SU-DHL-6 (cell line): ENCODE data around the gene FOXP3.

ENCODE experiments used
- H2AFZ ChIP-seq: fragments of 200-600 bp; sonication (generic); 2 replicates; pipeline ENCODE4 v1.6.1; 2014; ENCODE audit warnings: low read depth, mild to moderate bottlenecking, moderate library complexity, mixed read lengths, antibody characterized with exemption, low read length; ENCODE audit not compliant: severe bottlenecking
- H3F3A ChIP-seq: fragments of 200-600 bp; shearing (Covaris generic); 2 replicates; pipeline ENCODE4 v1.6.0; 2016; ENCODE audit warnings: antibody characterized with exemption, mild to moderate bottlenecking; ENCODE audit not compliant: insufficient read depth
- H3K27ac ChIP-seq: fragments of 200-600 bp; sonication (generic); 2 replicates; pipeline ENCODE4 v1.5.1; 2016; ENCODE audit warnings: low read depth, mild to moderate bottlenecking, low read length, moderate library complexity, mixed read lengths
- H3K27me3 ChIP-seq: fragments of 200-600 bp; sonication (generic), shearing (Covaris generic); 2 replicates; pipeline ENCODE4 v1.6.0; 2014; ENCODE audit warnings: mild to moderate bottlenecking, low read length
- H3K36me3 ChIP-seq: fragments of 200-600 bp; sonication (generic); 2 replicates; pipeline ENCODE4 v1.6.1; 2014; ENCODE audit warnings: mild to moderate bottlenecking, low read length, mixed read lengths
- H3K4me2 ChIP-seq: fragments of 300-600, 200-600 bp; shearing (Covaris generic), sonication (generic); 2 replicates; pipeline ENCODE4 v1.6.0; 2014; ENCODE audit warnings: low read length, low read depth, mild to moderate bottlenecking; ENCODE audit not compliant: poor library complexity, severe bottlenecking
- H3K4me3 ChIP-seq: fragments of 200-600 bp; sonication (generic); 2 replicates; pipeline ENCODE4 v1.5.1; 2014; ENCODE audit warnings: antibody characterized with exemption, low read length, mild to moderate bottlenecking, mixed read lengths; ENCODE audit not compliant: insufficient read depth, poor library complexity, severe bottlenecking
- H3K79me2 ChIP-seq: fragments of 200-600 bp; sonication (generic); 2 replicates; pipeline ENCODE4 v1.6.1; 2014; ENCODE audit warnings: mild to moderate bottlenecking, low read length, moderate library complexity; ENCODE audit not compliant: insufficient read depth
- H3K9ac ChIP-seq: fragments of 200-600 bp; sonication (generic); 2 replicates; pipeline ENCODE4 v1.7.0; 2014; ENCODE audit warnings: mild to moderate bottlenecking, low read length
- H3K9me2 ChIP-seq: fragments of 200-600 bp; sonication (generic); replicated peaks from 2 replicates; pipeline ENCODE4 v1.6.1; 2014; ENCODE audit warnings: low read length; ENCODE audit not compliant: insufficient read depth
- H3K9me3 ChIP-seq: fragments of 200-600 bp; sonication (generic); 2 replicates; pipeline ENCODE4 v1.6.1; 2014; ENCODE audit warnings: low read length, mixed read lengths; ENCODE audit not compliant: insufficient read depth
- H4K20me1 ChIP-seq: fragments of 200-600 bp; sonication (generic); 2 replicates; pipeline ENCODE4 v1.6.1; 2014; ENCODE audit warnings: low read depth, mild to moderate bottlenecking, antibody characterized with exemption, low read length, moderate library complexity, mixed read lengths
- CTCF ChIP-seq: fragments of 200-600 bp; sonication (generic); IDR thresholded peaks from one replicate; pipeline ENCODE4 v1.5.1; 2017; ENCODE audit warnings: antibody characterized with exemption, mild to moderate bottlenecking, low read length, moderate library complexity; ENCODE audit not compliant: insufficient read depth, poor library complexity, severe bottlenecking
- EZH2phosphoT487 ChIP-seq: fragments of 200-600 bp; sonication (generic), shearing (Covaris generic); conservative IDR thresholded peaks from 2 replicates; pipeline ENCODE4 v1.6.1; 2018; ENCODE audit warnings: mild to moderate bottlenecking, antibody characterized with exemption, low read length, moderate library complexity, mixed read lengths

FOXP3 gene

DNA sequence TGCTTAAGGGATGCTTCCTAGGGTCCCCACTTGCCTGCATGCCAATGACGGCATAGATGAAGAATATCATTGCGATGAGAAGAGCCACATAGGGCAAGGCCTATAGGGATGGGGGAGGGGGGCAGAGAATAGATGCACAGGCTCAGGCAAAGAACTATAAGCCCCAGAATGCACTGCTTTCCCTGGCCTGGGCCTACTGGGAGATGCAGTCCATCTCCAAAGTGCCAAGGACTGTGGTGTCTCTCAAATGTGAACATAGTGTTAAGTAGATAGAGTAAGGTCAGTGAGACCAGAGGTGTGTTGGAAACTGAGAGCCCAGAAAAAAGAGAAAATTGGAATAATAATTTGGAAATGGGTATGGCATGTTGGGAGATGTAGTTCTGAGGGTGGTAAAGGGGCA, 52.3 kb downstream of the FOXP3 start:
- no peak overlapping the region for H3K27ac ChIP-seq
- no peaks in the 10 kb centered on the region for H3F3A ChIP-seq
- H3K79me2 ChIP-seq: no peaks in the 10 kb centered on the region
- H3K9me2 ChIP-seq: no peaks in the 10 kb centered on the region
- H3K9me3 ChIP-seq: no peaks in the 10 kb centered on the region
- no peaks in the 10 kb centered on the region for H3K27me3 ChIP-seq
- no peaks in the 10 kb centered on the region for H4K20me1 ChIP-seq
- H3K9ac ChIP-seq: no peak overlapping the region
- H3K4me3 ChIP-seq: no peak overlapping the region
- H2AFZ ChIP-seq: no peak overlapping the region
- TF ChIP-seq EZH2phosphoT487: no peak
- no peak for TF ChIP-seq CTCF
- H3K36me3 ChIP-seq: no peaks in the 10 kb centered on the region
- no peak overlapping the region for H3K4me2 ChIP-seq

DNA sequence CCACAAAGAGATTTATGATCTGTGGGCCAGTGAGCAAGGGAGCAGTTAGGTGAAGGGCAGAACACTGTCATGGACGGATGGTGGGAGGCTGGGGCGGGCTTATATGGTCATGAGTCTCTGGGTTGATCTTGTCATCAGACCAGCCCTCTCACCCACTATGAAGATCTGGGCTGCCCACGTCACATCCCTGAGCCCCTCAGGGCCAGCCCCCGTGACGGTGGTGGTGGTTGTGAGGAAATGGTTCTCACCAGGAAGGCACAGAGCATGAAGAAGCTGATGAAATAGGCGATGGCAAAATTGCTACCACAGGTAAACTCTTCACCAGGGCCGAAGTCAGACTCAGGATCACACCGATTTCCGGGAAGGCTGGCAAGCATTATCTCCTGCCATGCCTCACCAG, 53.4 kb downstream of the FOXP3 start:
- H3K4me3 ChIP-seq: no peak overlapping the region
- H3K27me3 ChIP-seq: no peaks in the 10 kb centered on the region
- H2AFZ ChIP-seq: no peak overlapping the region
- no peak overlapping the region for H3K27ac ChIP-seq
- H3F3A ChIP-seq: no peaks in the 10 kb centered on the region
- no peak overlapping the region for H3K4me2 ChIP-seq
- H3K9me3 ChIP-seq: no peaks in the 10 kb centered on the region
- no peak overlapping the region for H3K9ac ChIP-seq
- TF ChIP-seq EZH2phosphoT487: no peak
- no peak for TF ChIP-seq CTCF
- no peaks in the 10 kb centered on the region for H3K79me2 ChIP-seq
- H4K20me1 ChIP-seq: no peaks in the 10 kb centered on the region
- no peaks in the 10 kb centered on the region for H3K36me3 ChIP-seq
- no peaks in the 10 kb centered on the region for H3K9me2 ChIP-seq

DNA sequence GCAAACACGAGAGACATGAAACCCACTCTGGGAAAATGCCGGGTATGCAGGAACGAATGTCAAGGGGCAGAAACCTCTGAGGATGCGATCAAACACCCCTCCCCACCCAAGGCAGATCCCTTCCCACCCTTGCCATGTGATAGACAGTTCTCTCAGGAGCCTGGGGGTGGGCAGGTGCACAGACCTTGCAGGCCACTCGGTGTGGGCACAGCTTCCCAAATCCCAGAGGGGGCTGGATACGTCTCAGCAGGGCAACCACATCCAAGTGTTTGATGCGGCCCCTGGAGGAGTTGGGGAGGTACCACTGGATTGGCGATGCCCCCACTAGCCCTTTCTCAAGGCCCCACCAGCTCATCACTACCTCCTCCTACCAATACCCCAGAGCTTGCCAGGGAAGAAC, 54.1 kb downstream of the FOXP3 start:
- Histone ChIP-seq H3K4me3 (no peak overlapping the region), H3K27ac (no peak overlapping the region), H4K20me1 (no peaks in the 10 kb centered on the region), H3K9me2 (no peaks in the 10 kb centered on the region), H3K4me2 (no peak overlapping the region), H2AFZ (no peak overlapping the region), H3K27me3 (no peaks in the 10 kb centered on the region), H3K9me3 (no peaks in the 10 kb centered on the region), H3F3A (no peaks in the 10 kb centered on the region), H3K36me3 (no peaks in the 10 kb centered on the region), H3K79me2 (no peaks in the 10 kb centered on the region), H3K9ac (no peak overlapping the region)
- no peak for TF ChIP-seq CTCF
- no peak for TF ChIP-seq EZH2phosphoT487
